Inflammatory macrophage treated with lipopolysaccharide for 1 hour (primary cell): ENCODE measurements around the gene MYO18B.

ENCODE experiments used
- DNase-seq, 2 donors: peaks; one replicate each; pipeline ENCODE4 v3.0.0-alpha.2; 2020 to 2022

The MYO18B gene

GRCh38 chr22:25908212-25908611 is 166.2 kb downstream of the MYO18B start:
- no peak for DNase-seq

- DNase-seq: no peak
Observed at GRCh38 chr22:25908755-25909154, 166.8 kb downstream of the MYO18B start.

GRCh38 chr22:25909614-25910387 is 167.8 kb downstream of the MYO18B start:
- no peak for DNase-seq

- no peak for DNase-seq
Observed at GRCh38 chr22:25911243-25911972, 169.4 kb downstream of the MYO18B start.

- DNase-seq: no peak
Observed at GRCh38 chr22:25919452-25919851, 177.5 kb downstream of the MYO18B start.

GRCh38 chr22:25922141-25922540 is 180.2 kb downstream of the MYO18B start:
- no peak for DNase-seq

GRCh38 chr22:25923914-25924313 is 181.9 kb downstream of the MYO18B start:
- DNase-seq: no peak

- no peak for DNase-seq
Observed at GRCh38 chr22:25928038-25928437, 186.1 kb downstream of the MYO18B start.

GRCh38 chr22:25929321-25929878 is 187.4 kb downstream of the MYO18B start:
- no peak for DNase-seq

GRCh38 chr22:25930083-25930482 is 188.1 kb downstream of the MYO18B start:
- no peak for DNase-seq

GRCh38 chr22:25930788-25931310 is 188.9 kb downstream of the MYO18B start:
- no peak for DNase-seq

GRCh38 chr22:25933158-25933788 is 191.3 kb downstream of the MYO18B start:
- no peak for DNase-seq

- DNase-seq: no peak
Observed at GRCh38 chr22:25935266-25936058, 193.5 kb downstream of the MYO18B start.

GRCh38 chr22:25938151-25938550 is 196.2 kb downstream of the MYO18B start:
- DNase-seq: no peak

GRCh38 chr22:25939384-25939783 is 197.4 kb downstream of the MYO18B start:
- no peak for DNase-seq

GRCh38 chr22:25940479-25940878 is 198.5 kb downstream of the MYO18B start:
- no peak for DNase-seq

GRCh38 chr22:25941365-25941960 is 199.5 kb downstream of the MYO18B start:
- no peak for DNase-seq

GRCh38 chr22:25942115-25942855 is 200.3 kb downstream of the MYO18B start:
- no peak for DNase-seq

GRCh38 chr22:25942856-25943411 is 200.9 kb downstream of the MYO18B start:
- DNase-seq: no peak

GRCh38 chr22:25950111-25950510 is 208.1 kb downstream of the MYO18B start:
- DNase-seq: peak; percentile 10 to 60

GRCh38 chr22:25953276-25953675 is 211.3 kb downstream of the MYO18B start:
- DNase-seq: no peak
